Endothelial cell of umbilical vein (primary cell): Measurements from ENCODE around the gene DGKH. TPM values are rescaled to one million over a fixed set of nuclear protein-coding genes. Genes with fewer than 3 reads are reported as not detected.

ENCODE experiments used
- BruUV-seq: library from RNA; stranded (reverse); fragments of 400-500 nt; replicated peaks from 2 replicates; lab custom pipeline; 2021; lab: Mats Ljungman, UMichigan
- CTCF ChIA-PET: fragments of 300-600, 350-600 bp; sonication (Branson Sonifier 250); formaldehyde crosslinking; loops from one replicate; lab custom pipeline; 2021; ENCODE audit warnings: antibody characterized with exemption, inconsistent platforms; lab: Charles Lee
- POLR2A ChIA-PET: fragments of 300-600, 350-600 bp; sonication (Branson Sonifier 250); formaldehyde crosslinking; loops from one replicate; lab custom pipeline; 2021; ENCODE audit warnings: antibody characterized with exemption, inconsistent platforms; lab: Charles Lee
- DNase-seq: peaks from one replicate; pipeline ENCODE4 v3.0.0-alpha.2; 2011; ENCODE audit warnings: low read depth, low spot score
- FAIRE-seq: peaks from 2 replicates; lab custom pipeline; 2011; peaks lifted over from hg19 to GRCh38; lab: Jason Lieb, UNC
- H2AFZ ChIP-seq: 2 replicates; pipeline ENCODE4 v1.6.0; 2012; ENCODE audit warnings: low read depth, low read length, control low read depth, inconsistent platforms
- H3K27ac ChIP-seq: 2 replicates; pipeline ENCODE4 v1.5.1; 2011; ENCODE audit warnings: low read depth, mild to moderate bottlenecking, control low read depth, low read length, moderate library complexity; ENCODE audit not compliant: insufficient read depth
- H3K27me3 ChIP-seq, 2 experiments: 2 replicates each; pipeline versions ENCODE4 v1.6.0 to v1.6.1; 2011; ENCODE audit warnings: low read length in 2 of 2, mixed read lengths in 1 of 2; ENCODE audit not compliant: control insufficient read depth in 2 of 2, insufficient read depth in 2 of 2
- H3K36me3 ChIP-seq, 2 experiments: 2 replicates in 1 of 2; 3 replicates in 1 of 2; pipeline ENCODE4 v1.5.1; 2011; ENCODE audit warnings: low read length in 2 of 2, mild to moderate bottlenecking in 1 of 2, moderate library complexity in 1 of 2; ENCODE audit not compliant: control insufficient read depth in 2 of 2, insufficient read depth in 2 of 2; ENCODE audit errors: extremely low read depth in 1 of 2
- H3K4me1 ChIP-seq: 3 replicates; pipeline ENCODE4 v1.5.1; 2011; ENCODE audit warnings: mild to moderate bottlenecking, low read length; ENCODE audit not compliant: control insufficient read depth, insufficient read depth; ENCODE audit errors: extremely low read depth
- H3K4me2 ChIP-seq: 2 replicates; pipeline ENCODE4 v1.6.1; 2011; ENCODE audit warnings: low read length, control low read depth, mixed read lengths; ENCODE audit not compliant: insufficient read depth
- H3K4me3 ChIP-seq, 3 experiments: fragments of 200-600 bp in 1 of 3; sonication (generic), shearing (Covaris generic) in 1 of 3; replicated peaks in 1 of 3; 2 replicates each; pipeline ENCODE4 v1.5.1; 2011 to 2016; ENCODE audit warnings: control low read depth in 3 of 3, low read length in 3 of 3, mild to moderate bottlenecking in 2 of 3, inconsistent platforms in 1 of 3, low read depth in 1 of 3, moderate library complexity in 1 of 3; ENCODE audit not compliant: insufficient read depth in 1 of 3
- H3K79me2 ChIP-seq: 2 replicates; pipeline ENCODE4 v1.6.0; 2012; ENCODE audit warnings: low read length, inconsistent platforms; ENCODE audit not compliant: control insufficient read depth, insufficient read depth
- H3K9ac ChIP-seq: replicated peaks from 2 replicates; pipeline ENCODE3; 2011; ENCODE audit warnings: low read length, control low read depth; ENCODE audit not compliant: insufficient read depth; ENCODE audit errors: extremely low read depth
- H3K9me1 ChIP-seq: replicated peaks from 3 replicates; pipeline ENCODE4 v1.6.0; 2011; ENCODE audit warnings: mild to moderate bottlenecking, low read length; ENCODE audit not compliant: control insufficient read depth, insufficient read depth; ENCODE audit errors: extremely low read depth
- H3K9me3 ChIP-seq: replicated peaks from 2 replicates; pipeline ENCODE4 v1.5.1; 2012; ENCODE audit warnings: low read length, inconsistent platforms; ENCODE audit not compliant: control insufficient read depth, insufficient read depth
- H4K20me1 ChIP-seq: replicated peaks from 2 replicates; pipeline ENCODE3; 2011; ENCODE audit warnings: mild to moderate bottlenecking, low read length; ENCODE audit not compliant: control insufficient read depth, insufficient read depth; ENCODE audit errors: extremely low read depth
- CTCF ChIP-seq, 2 donors: IDR thresholded peaks; 1 replicate in 1 of 2; 2 replicates in 1 of 2; pipeline ENCODE4 v1.5.1; 2011; ENCODE audit warnings: low read length in 2 of 2, mild to moderate bottlenecking in 2 of 2, moderate library complexity in 2 of 2, control low read depth in 1 of 2, inconsistent platforms in 1 of 2, low read depth in 1 of 2; ENCODE audit not compliant: insufficient read depth in 1 of 2; ENCODE audit errors: extremely low read depth in 1 of 2
- EZH2 ChIP-seq: IDR thresholded peaks from 2 replicates; pipeline ENCODE4 v1.6.1; 2012; ENCODE audit warnings: borderline replicate concordance, low read depth, mild to moderate bottlenecking, moderate library complexity, low read length, inconsistent platforms; ENCODE audit not compliant: severe bottlenecking
- FOS ChIP-seq: IDR thresholded peaks from 2 replicates; pipeline ENCODE4 v1.6.1; 2011; ENCODE audit warnings: mild to moderate bottlenecking, low read length, moderate library complexity, borderline replicate concordance; ENCODE audit not compliant: insufficient read depth
- GATA2 ChIP-seq: IDR thresholded peaks from 2 replicates; pipeline ENCODE4 v1.7.0; 2011; ENCODE audit warnings: low read depth, mild to moderate bottlenecking, moderate library complexity, mixed read lengths, low read length; ENCODE audit not compliant: insufficient read length, insufficient read depth
- JUN ChIP-seq: IDR thresholded peaks from 2 replicates; pipeline ENCODE4 v1.6.1; 2011; ENCODE audit warnings: borderline replicate concordance, low read depth; ENCODE audit not compliant: insufficient read length, insufficient read depth
- MAX ChIP-seq: IDR thresholded peaks from 2 replicates; pipeline ENCODE4 v1.6.1; 2011; ENCODE audit not compliant: insufficient read depth, insufficient read length
- MYC ChIP-seq: IDR thresholded peaks from one replicate; pipeline ENCODE4 v1.6.1; 2011; ENCODE audit warnings: mild to moderate bottlenecking, low read depth, low read length
- POLR2A ChIP-seq: IDR thresholded peaks from 2 replicates; pipeline ENCODE4 v1.6.1; 2012; ENCODE audit warnings: low read depth, mild to moderate bottlenecking, control low read depth, low read length
- POLR2AphosphoS5 ChIP-seq: IDR thresholded peaks from 2 replicates; pipeline ENCODE4 v1.6.1; 2012; ENCODE audit warnings: low read depth, mild to moderate bottlenecking, control low read depth, low read length, moderate library complexity; ENCODE audit not compliant: insufficient read depth
- dilution Hi-C: fragments of 300-500 bp; cut with MboI; formaldehyde crosslinking; loops from one replicate; pipeline ENCODE4 v1.15.0; 2019; ENCODE audit warnings: low sequenced_read_pairs; ENCODE audit not compliant: extremely low pct_ligation_motif_present
- intact Hi-C: fragments of 100-400 bp; cut with micrococcal nuclease; formaldehyde crosslinking; loops from one replicate; pipeline ENCODE4 v1.10.0; 2022
- polyA plus RNA-seq, 4 experiments: library from polyadenylated mRNA; depleted of rRNA in 3 of 4; stranded (reverse) in 3 of 4; unstranded in 1 of 4; fragments of >200 nt; gene quantifications; 2 replicates each; pipeline versions ENCODE4 v1.2.1 to v1.2.3, GENCODE V29; 2011 to 2012; ENCODE audit warnings: missing spikeins in 1 of 4
- total RNA-seq: library from RNA; stranded (reverse); gene quantifications from 2 replicates; pipeline ENCODE4 v1.2.3, GENCODE V29; 2021

Gene DGKH
- total and polyA plus RNA-seq, 2 donors (not counting 3 experiments of a cell fraction or from before 2014, with no cell fraction given) = 4.1 to 30.1 TPM

DNA sequence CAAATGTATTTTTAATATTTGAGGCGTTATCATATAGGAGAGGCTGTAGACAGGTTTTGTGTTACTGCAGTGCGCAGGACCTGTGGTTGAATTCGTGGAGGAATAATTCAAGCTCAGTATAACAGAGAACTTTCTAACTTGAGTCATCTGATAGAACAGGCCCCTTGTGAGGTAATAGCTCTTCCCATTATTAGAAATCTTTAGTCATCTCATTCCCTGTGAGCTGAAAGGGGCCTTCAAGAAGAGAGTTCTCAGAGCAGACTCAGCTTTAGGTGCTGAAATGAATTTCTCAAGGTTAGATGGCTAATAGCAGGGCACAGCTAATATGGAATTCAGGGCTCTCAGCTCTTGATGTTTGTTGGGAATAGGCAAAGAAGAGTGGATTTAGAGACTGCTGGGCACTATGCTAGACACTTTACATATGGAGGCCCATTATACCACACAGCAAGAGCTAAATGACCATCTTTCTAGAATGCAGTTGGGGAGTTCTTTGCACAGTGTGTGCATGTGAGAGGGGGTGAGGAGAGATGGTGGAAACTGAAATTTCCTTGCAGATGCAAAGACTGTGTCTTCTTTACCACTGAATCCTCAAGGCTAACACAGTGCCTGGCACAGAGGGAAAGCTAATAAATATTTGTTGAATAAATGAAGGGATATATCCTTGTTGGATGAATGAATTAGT, 89.5 kb downstream of the DGKH start:
- Histone ChIP-seq H3K27ac (no peak overlapping the region), H3K9ac (no peak overlapping the region), H3K27me3 (no peaks in the 10 kb centered on the region), H3K79me2 (no peaks in the 10 kb centered on the region), H3K9me1 (no peaks in the 10 kb centered on the region), H3K4me2 (no peak overlapping the region), H3K4me3 (no peak overlapping the region), H4K20me1 (peaks cover 2% of the 10 kb centered on the region), H2AFZ (no peak overlapping the region), H3K9me3 (no peaks in the 10 kb centered on the region), H3K36me3 (peaks cover 0 to 3% of the 10 kb centered on the region in 2 experiments), H3K4me1 (peaks cover 9% of the 10 kb centered on the region)
- ChIA-PET POLR2A (no interaction called here), CTCF (interaction anchor here (1.5 to 2.1 kb wide), 3 partner anchors 12 to 470 kb away, joined by 3 to 6 read pairs (median 6); no protein-coding TSS in a partner anchor)
- intact Hi-C loops = no loop called here
- DNase-seq (no peak), FAIRE-seq (no peak)
- dilution Hi-C loops = no loop called here
- BruUV-seq = no TSS peak
- no peak for TF ChIP-seq POLR2AphosphoS5
- no peak for TF ChIP-seq GATA2
- TF ChIP-seq JUN = no peak
- no peak for TF ChIP-seq MAX
- TF ChIP-seq CTCF (IDR thresholded peaks at IDR 0.05; ENCODE audit: extremely low read depth in 1 of 2, insufficient read depth in 1 of 2, low read depth in 1 of 2, low read length in 2 of 2) = no peak
- no peak for TF ChIP-seq MYC
- no peak for TF ChIP-seq POLR2A
- no peak for TF ChIP-seq FOS
- TF ChIP-seq EZH2 = no peak
